ENCODE results near the gene SUN1.

Gene SUN1

GRCh38 chr7:877312-878232 is 45.3 kb downstream of the SUN1 start (continued):
- TF ChIP-seq ZNF398 (tag by site-specific recombination; IDR thresholded peaks at IDR 0.05) (peak; percentile 25; the same call in 1 of the 2 replicates), ZBTB11 (tag by site-specific recombination; conservative IDR thresholded peaks at IDR 0.05; ENCODE audit: low read depth) (0 out of 2 replicates have a peak, but pooled peaks have one; percentile 8), ZNF341 (tag by site-specific recombination; IDR thresholded peaks at IDR 0.05; ENCODE audit: low read depth) (no peak), ZNF23 (tag by site-specific recombination; IDR thresholded peaks at IDR 0.05; ENCODE audit: borderline replicate concordance) (no peak), ZBTB26 (tag by site-specific recombination; optimal IDR thresholded peaks at IDR 0.05) (peak; percentile 25), ZNF423 (tag by site-specific recombination; IDR thresholded peaks at IDR 0.05) (0 out of 2 replicates have a peak, but pooled peaks have one; percentile 1), ZNF629 (tag by site-specific recombination; IDR thresholded peaks at IDR 0.05) (no peak), KLF17 (tag by site-specific recombination; IDR thresholded peaks at IDR 0.05) (0 out of 2 replicates have a peak, but pooled peaks have one; percentile 1), ZNF2 (tag by site-specific recombination; IDR thresholded peaks at IDR 0.05) (0 out of 2 replicates have a peak, but pooled peaks have one; percentile 5), PATZ1 (tag by site-specific recombination; IDR thresholded peaks at IDR 0.05) (peak; percentile 7; the same call in 1 of the 2 replicates), PBX3 (CRISPR knock-in tag; IDR thresholded peaks at IDR 0.05) (no peak), WT1 (tag by site-specific recombination; IDR thresholded peaks at IDR 0.05) (no peak), ZNF555 (tag by site-specific recombination; conservative IDR thresholded peaks at IDR 0.05) (no peak), RBAK (tag by site-specific recombination; IDR thresholded peaks at IDR 0.05) (no peak), ZNF76 (tag by site-specific recombination; IDR thresholded peaks at IDR 0.05; ENCODE audit: borderline replicate concordance, low read depth) (0 out of 2 replicates have a peak, but pooled peaks have one; percentile 17), ZNF202 (tag by site-specific recombination; IDR thresholded peaks at IDR 0.05; ENCODE audit: borderline replicate concordance) (no peak)

All from HEK293 (cell line).